H1 (cell line): ENCODE measurements around the gene PLCL2. TPM values are rescaled to one million over a fixed set of nuclear protein-coding genes. Genes with fewer than 3 reads are reported as not detected.

Source experiments
- CTCF ChIA-PET: fragments of 300-600 bp; sonication (Branson Sonifier 250); formaldehyde crosslinking; loops from one replicate; lab custom pipeline; 2021; ENCODE audit not compliant: partially characterized antibody; lab: Charles Lee
- POLR2A ChIA-PET: fragments of 300-600 bp; sonication (Branson Sonifier 250); formaldehyde crosslinking; loops from one replicate; lab custom pipeline; 2021; ENCODE audit warnings: inconsistent platforms; ENCODE audit not compliant: partially characterized antibody; lab: Charles Lee
- DNase-seq, 2 experiments: peaks; one replicate each; pipeline versions ENCODE4 v3.0.0 to v3.0.0-alpha.2; 2010 to 2022; ENCODE audit warnings: low spot score in 2 of 2, low read depth in 1 of 2, mixed read lengths in 1 of 2
- FAIRE-seq: peaks from 2 replicates; lab custom pipeline; 2011; peaks lifted over from hg19 to GRCh38; lab: Jason Lieb, UNC
- H2AFZ ChIP-seq: 2 replicates; pipeline ENCODE4 v1.8.1; 2012; ENCODE audit warnings: low read length, inconsistent platforms
- H2AK5ac ChIP-seq: 2 replicates; pipeline ENCODE4 v1.6.1; 2013; ENCODE audit warnings: low read depth, low read length
- H2BK120ac ChIP-seq: replicated peaks from 2 replicates; pipeline ENCODE3; 2013; ENCODE audit warnings: low read depth, low read length, inconsistent platforms
- H2BK12ac ChIP-seq: 2 replicates; pipeline ENCODE4 v1.6.1; 2013; ENCODE audit warnings: low read depth, low read length
- H2BK15ac ChIP-seq: 2 replicates; pipeline ENCODE4 v1.6.1; 2013; ENCODE audit warnings: low read length
- H2BK20ac ChIP-seq: 2 replicates; pipeline ENCODE4 v1.6.1; 2013; ENCODE audit warnings: low read length
- H2BK5ac ChIP-seq: 2 replicates; pipeline ENCODE4 v1.6.1; 2013; ENCODE audit warnings: low read depth, low read length
- H3K14ac ChIP-seq: 2 replicates; pipeline ENCODE4 v1.6.1; 2013; ENCODE audit warnings: inconsistent platforms; ENCODE audit not compliant: insufficient read length
- H3K18ac ChIP-seq: 2 replicates; pipeline ENCODE4 v1.6.1; 2013; ENCODE audit warnings: low read length; ENCODE audit errors: extremely low read depth
- H3K23ac ChIP-seq: 2 replicates; pipeline ENCODE4 v1.6.1; 2013; ENCODE audit warnings: inconsistent platforms; ENCODE audit not compliant: insufficient read length
- H3K23me2 ChIP-seq: 2 replicates; pipeline ENCODE4 v1.6.1; 2013; ENCODE audit warnings: low read depth, low read length
- H3K27ac ChIP-seq: 2 replicates; pipeline ENCODE4 v1.6.1; 2011; ENCODE audit warnings: low read depth, low read length, inconsistent platforms
- H3K27me3 ChIP-seq, 4 experiments: replicated peaks in 1 of 4; 1 replicate in 1 of 4; 2 replicates in 3 of 4; pipeline versions ENCODE4 v1.6.1 to v1.8.1; 2011 to 2013; ENCODE audit warnings: low read length in 3 of 4, mild to moderate bottlenecking in 3 of 4, inconsistent platforms in 2 of 4, mixed read lengths in 2 of 4, moderate library complexity in 1 of 4; ENCODE audit not compliant: control insufficient read depth in 3 of 4, insufficient read depth in 3 of 4; ENCODE audit errors: extremely low read depth in 1 of 4
- H3K36me3 ChIP-seq, 4 experiments: 2 replicates each; pipeline versions ENCODE4 v1.6.1 to v1.8.1; 2011 to 2013; ENCODE audit warnings: mild to moderate bottlenecking in 4 of 4, low read length in 3 of 4, moderate library complexity in 2 of 4, control low read depth in 1 of 4, inconsistent platforms in 1 of 4; ENCODE audit not compliant: insufficient read depth in 4 of 4, control insufficient read depth in 2 of 4
- H3K4ac ChIP-seq: replicated peaks from 2 replicates; pipeline ENCODE3; 2013; ENCODE audit warnings: low read length, low read depth, mixed read lengths, inconsistent platforms; ENCODE audit not compliant: insufficient read length
- H3K4me1 ChIP-seq, 4 experiments: replicated peaks in 1 of 4; 1 replicate in 1 of 4; 2 replicates in 3 of 4; pipeline versions ENCODE4 v1.6.1 to v1.8.1; 2011 to 2013; ENCODE audit warnings: low read length in 3 of 4, inconsistent platforms in 2 of 4, mixed read lengths in 1 of 4; ENCODE audit not compliant: insufficient read depth in 4 of 4, control insufficient read depth in 3 of 4
- H3K4me2 ChIP-seq, 2 experiments: 2 replicates each; pipeline versions ENCODE4 v1.6.1 to v1.8.1; 2011 to 2013; ENCODE audit warnings: low read depth in 2 of 2, low read length in 2 of 2, control low read depth in 1 of 2, inconsistent platforms in 1 of 2, mild to moderate bottlenecking in 1 of 2; ENCODE audit not compliant: insufficient read depth in 1 of 2
- H3K4me3 ChIP-seq, 4 experiments: fragments of 200-600, 300-600 bp in 1 of 4; sonication (generic), shearing (Covaris generic), sonication (Bioruptor Twin) in 1 of 4; 2 replicates each; pipeline versions ENCODE4 v1.5.1 to v1.8.1; 2011 to 2016; ENCODE audit warnings: low read length in 4 of 4, low read depth in 3 of 4, control low read depth in 2 of 4, inconsistent platforms in 2 of 4, mild to moderate bottlenecking in 2 of 4, mixed read lengths in 1 of 4, moderate library complexity in 1 of 4; ENCODE audit not compliant: insufficient read depth in 2 of 4; ENCODE audit errors: extremely low read depth in 1 of 4
- H3K56ac ChIP-seq: replicated peaks from 2 replicates; pipeline ENCODE3; 2013; ENCODE audit warnings: low read depth, mild to moderate bottlenecking, mixed read lengths, low read length, inconsistent platforms; ENCODE audit not compliant: insufficient read length
- H3K79me1 ChIP-seq: 2 replicates; pipeline ENCODE4 v1.6.1; 2013; ENCODE audit warnings: low read depth, low read length, control low read depth
- H3K79me2 ChIP-seq, 2 experiments: 2 replicates each; pipeline versions ENCODE4 v1.6.1 to v1.8.1; 2012 to 2013; ENCODE audit warnings: low read length in 2 of 2, mild to moderate bottlenecking in 2 of 2, inconsistent platforms in 1 of 2; ENCODE audit not compliant: insufficient read depth in 2 of 2, control insufficient read depth in 1 of 2
- H3K9ac ChIP-seq, 4 experiments: replicated peaks in 1 of 4; 1 replicate in 1 of 4; 2 replicates in 3 of 4; pipeline versions ENCODE4 v1.6.1 to v1.8.1; 2011 to 2013; ENCODE audit warnings: low read depth in 3 of 4, low read length in 3 of 4, control low read depth in 2 of 4, mild to moderate bottlenecking in 2 of 4, moderate library complexity in 2 of 4, inconsistent platforms in 1 of 4; ENCODE audit errors: extremely low read depth in 1 of 4
- H3K9me3 ChIP-seq, 2 experiments: 2 replicates each; pipeline versions ENCODE4 v1.6.1 to v1.8.1; 2012 to 2013; ENCODE audit warnings: mild to moderate bottlenecking in 2 of 2, moderate library complexity in 2 of 2, control low read depth in 1 of 2, inconsistent platforms in 1 of 2, low read depth in 1 of 2, low read length in 1 of 2, mixed read lengths in 1 of 2; ENCODE audit not compliant: insufficient read depth in 2 of 2
- H4K20me1 ChIP-seq, 2 experiments: replicated peaks in 1 of 2; 2 replicates each; pipeline versions ENCODE3 to v1.8.1; 2011 to 2013; ENCODE audit warnings: inconsistent platforms in 2 of 2, low read length in 2 of 2, mild to moderate bottlenecking in 1 of 2; ENCODE audit not compliant: insufficient read depth in 2 of 2, control insufficient read depth in 1 of 2
- H4K5ac ChIP-seq: 2 replicates; pipeline ENCODE4 v1.6.1; 2013; ENCODE audit warnings: low read length, low read depth, mixed read lengths, inconsistent platforms; ENCODE audit not compliant: insufficient read length
- H4K8ac ChIP-seq: 2 replicates; pipeline ENCODE4 v1.8.0; 2013; ENCODE audit warnings: mild to moderate bottlenecking, moderate library complexity, low read length, inconsistent platforms; ENCODE audit not compliant: insufficient read depth; ENCODE audit errors: extremely low read depth
- H4K91ac ChIP-seq: replicated peaks from 2 replicates; pipeline ENCODE3; 2013; ENCODE audit warnings: low read length, mixed read lengths, inconsistent platforms; ENCODE audit not compliant: insufficient read length
- ATF2 ChIP-seq: IDR thresholded peaks from 2 replicates; pipeline ENCODE4 v1.6.1; 2012; ENCODE audit warnings: low read length, inconsistent platforms
- CHD2 ChIP-seq: IDR thresholded peaks from 2 replicates; pipeline ENCODE4 v1.6.1; 2012; ENCODE audit warnings: low read length, improper control_type of control experiment
- CREB1 ChIP-seq: IDR thresholded peaks from 2 replicates; pipeline ENCODE4 v1.6.1; 2012; ENCODE audit warnings: inconsistent platforms
- FOSL1 ChIP-seq: IDR thresholded peaks from 2 replicates; pipeline ENCODE4 v1.6.1; 2011; ENCODE audit warnings: mild to moderate bottlenecking, low read depth, low read length, moderate library complexity; ENCODE audit not compliant: insufficient read depth
- GTF2F1 ChIP-seq: IDR thresholded peaks from 2 replicates; pipeline ENCODE4 v1.6.1; 2012; ENCODE audit warnings: low read depth, low read length, improper control_type of control experiment, borderline replicate concordance
- JUN ChIP-seq: IDR thresholded peaks from 2 replicates; pipeline ENCODE4 v1.6.1; 2011; ENCODE audit warnings: low read depth, mild to moderate bottlenecking, improper control_type of control experiment, low read length
- NRF1 ChIP-seq: IDR thresholded peaks from 2 replicates; pipeline ENCODE4 v1.6.1; 2011; ENCODE audit warnings: mild to moderate bottlenecking, low read depth, low read length, improper control_type of control experiment
- PHF8 ChIP-seq: fragments of 200-600 bp; sonication (generic); conservative IDR thresholded peaks from 2 replicates; pipeline ENCODE4 v1.7.1; 2012; ENCODE audit warnings: low read depth, mild to moderate bottlenecking, inconsistent platforms, low read length, moderate library complexity
- RFX5 ChIP-seq: IDR thresholded peaks from 2 replicates; pipeline ENCODE4 v1.6.1; 2011; ENCODE audit warnings: low read depth, low read length, improper control_type of control experiment, borderline replicate concordance
- RNF2 ChIP-seq: fragments of 200-900, 300-1000 bp; sonication (generic); IDR thresholded peaks from 2 replicates; pipeline ENCODE4 v1.7.1; 2016; ENCODE audit warnings: borderline replicate concordance, low read depth, mild to moderate bottlenecking, antibody characterized with exemption, low read length; ENCODE audit not compliant: poor library complexity, severe bottlenecking; ENCODE audit errors: missing control alignments
- SAP30 ChIP-seq: fragments of 300-600 bp; sonication (generic); IDR thresholded peaks from 2 replicates; pipeline ENCODE4 v1.7.1; 2012; ENCODE audit warnings: low read length, moderate library complexity, mild to moderate bottlenecking, inconsistent platforms; ENCODE audit not compliant: insufficient read depth, insufficient replicate concordance
- TAF1 ChIP-seq: IDR thresholded peaks from 2 replicates; pipeline ENCODE4 v1.6.1; 2011; ENCODE audit warnings: mild to moderate bottlenecking, low read depth, low read length
- ZNF274 ChIP-seq: IDR thresholded peaks from 2 replicates; pipeline ENCODE4 v1.7.0; 2012; ENCODE audit warnings: low read length, borderline replicate concordance; ENCODE audit errors: extremely low read depth
- WGBS, 2 experiments: shearing (Covaris generic) in 1 of 2; methylation state at CpG; one replicate each; pipeline versions ENCODE4 v1.1.6 to v1.1.7; 2013 to 2015; ENCODE audit warnings: low lambda C conversion rate in 2 of 2, mixed read lengths in 2 of 2, inconsistent platforms in 1 of 2, low coverage in 1 of 2, missing lambda C conversion rate in 1 of 2; ENCODE audit not compliant: insufficient replicate concordance in 2 of 2, insufficient coverage in 1 of 2, insufficient read length in 1 of 2; ENCODE audit errors: extremely low coverage in 1 of 2, missing lambda C conversion rate in 1 of 2; 5-methylcytosine and 5-hydroxymethylcytosine counted together
- polyA plus RNA-seq, 7 experiments: library from polyadenylated mRNA; depleted of rRNA in 3 of 7; stranded (reverse) in 5 of 7; unstranded in 2 of 7; fragments of >200 nt in 5 of 7; fragments of 200-250 nt in 2 of 7; gene quantifications; 1 replicate in 5 of 7; 2 replicates in 1 of 7; 4 replicates in 1 of 7; pipeline versions ENCODE4 v1.2.1 to v1.2.3, GENCODE V29; 2011 to 2013; ENCODE audit warnings: missing spikeins in 2 of 7, mixed read lengths in 2 of 7
- total RNA-seq: library from RNA; stranded (reverse); fragmentation: NEBNext Ultra II Directional; extraction: Animal tissue kit (Norgen Biotek cat#: 25700); gene quantifications from 2 replicates; pipeline ENCODE4 v1.2.1, GENCODE V29; 2021

PLCL2 gene
- total and polyA plus RNA-seq, 2 of the 8 experiments (the other 6 are each of a cell fraction or from before 2014, with no cell fraction given) = 3.5 to 6.8 TPM

DNA sequence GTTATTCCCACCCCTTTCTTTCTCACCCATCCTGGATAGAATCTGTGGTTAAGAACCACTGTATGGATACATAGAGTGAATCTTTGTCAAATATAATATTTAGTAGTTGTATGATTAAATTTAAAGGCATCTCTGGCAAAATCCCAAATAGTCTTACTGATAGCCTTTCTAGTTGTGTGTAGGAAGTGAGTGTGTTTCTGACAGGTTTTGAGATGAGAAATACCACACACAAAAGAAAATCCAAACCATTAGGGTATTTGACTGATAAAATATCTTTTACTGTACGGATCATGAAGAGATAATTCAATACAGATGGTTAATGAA lies 44.7 kb upstream of the PLCL2 start:
- Histone ChIP-seq H4K20me1 (no peaks in the 10 kb centered on the region), H4K91ac (no peak overlapping the region), H3K56ac (no peak overlapping the region), H2AFZ (no peak overlapping the region), H2BK5ac (no peak overlapping the region), H3K23ac (no peak overlapping the region), H3K79me1 (no peaks in the 10 kb centered on the region), H3K4me2 (no peak overlapping the region), H3K4me3 (no peak overlapping the region), H3K18ac (no peak overlapping the region), H3K9ac (no peak overlapping the region), H3K4ac (no peak overlapping the region), H3K9me3 (no peaks in the 10 kb centered on the region), H2BK12ac (no peak overlapping the region), H2BK20ac (no peak overlapping the region), H4K5ac (no peak overlapping the region), H2BK120ac (no peak overlapping the region), H3K36me3 (no peaks in the 10 kb centered on the region), H3K23me2 (no peaks in the 10 kb centered on the region), H3K27ac (no peak overlapping the region), H3K4me1 (peaks cover 0 to 11% (median 5%) of the 10 kb centered on the region in 4 experiments; a peak in 3 of 7 replicates), H3K14ac (no peak overlapping the region), H3K79me2 (no peaks in the 10 kb centered on the region), H4K8ac (no peak overlapping the region), H2BK15ac (no peak overlapping the region), H3K27me3 (no peaks in the 10 kb centered on the region), H2AK5ac (no peak overlapping the region)
- no peak for DNase-seq
- WGBS, 2 experiments = 91% methylated on average over 1 of the region's 1 CpG; no CpG with 5 or more reads in 1 of the 2 experiments
- ChIA-PET CTCF (interaction anchor here (1.5 kb wide), 1 partner anchor 10 kb away, joined by 3 read pairs; no protein-coding TSS in a partner anchor), POLR2A (no interaction called here)
- FAIRE-seq = no peak
- TF ChIP-seq ATF2 (no peak), RFX5 (no peak), SAP30 (no peak), JUN (no peak), NRF1 (no peak), TAF1 (no peak), PHF8 (no peak), GTF2F1 (no peak), CHD2 (no peak), FOSL1 (no peak), ZNF274 (no peak), CREB1 (no peak), RNF2 (no peak)
